Right renal pelvis (tissue), 4 donors: Measurements from ENCODE around the gene HOXA1. TPM values are rescaled to one million over a fixed set of nuclear protein-coding genes. Genes with fewer than 3 reads are reported as not detected.

Experiments used
- DNase-seq, 4 donors: peaks; one replicate each; pipeline ENCODE4 v3.0.0-alpha.2; 2013; ENCODE audit warnings: low read depth in 4 of 4, low spot score in 3 of 4, missing footprints in 1 of 4
- polyA plus RNA-seq, 4 donors: library from polyadenylated mRNA; unstranded; fragments of 120-200 nt; gene quantifications; one replicate each; pipeline ENCODE4 v1.2.1, GENCODE V29; 2013; ENCODE audit not compliant: insufficient read length in 4 of 4

Gene HOXA1
- polyA plus RNA-seq, 4 donors: 2.3 to 3.6 (median 2.5) TPM

- no peak for DNase-seq
Observed at GRCh38 chr7:27106901-27107240, 11.1 kb upstream of the HOXA1 start.

GRCh38 chr7:27106181-27106900 lies 10.5 kb upstream of the HOXA1 start:
- peak in 1 of 4 donors; percentile 30 for DNase-seq

GRCh38 chr7:27105301-27106031 lies 9.7 kb upstream of the HOXA1 start:
- DNase-seq: peak in 1 of 4 donors; percentile 21

GRCh38 chr7:27104341-27105058 lies 8.7 kb upstream of the HOXA1 start:
- peak in 3 of 4 donors; percentile 60 to 82 (median 68) for DNase-seq

- DNase-seq: peak in 3 of 4 donors; percentile 27 to 43 (median 38)
Observed at GRCh38 chr7:27103489-27104226, 7.9 kb upstream of the HOXA1 start.

GRCh38 chr7:27102581-27103442 lies 7.0 kb upstream of the HOXA1 start, which contains the start of gene HOXA2:
TSS of gene HOXA2 (minus strand) at chr7:27102683. CDS start at chr7:27102500, 183 bp downstream.
- DNase-seq: peak in 3 of 4 donors; percentile 54 to 63 (median 59)

GRCh38 chr7:27101957-27102580 lies 6.3 kb upstream of the HOXA1 start:
- peak in 1 of 4 donors; percentile 29 for DNase-seq

- DNase-seq: peak in 3 of 4 donors; percentile 64 to 80 (median 67)
Observed at GRCh38 chr7:27101171-27101956, 5.6 kb upstream of the HOXA1 start.

- DNase-seq: peak in 2 of 4 donors; percentile 43 to 51
Observed at GRCh38 chr7:27100694-27101170, 4.9 kb upstream of the HOXA1 start.

- peak in 2 of 4 donors; percentile 12 to 13 for DNase-seq
Observed at GRCh38 chr7:27099453-27100370, 3.9 kb upstream of the HOXA1 start.

- peak in 2 of 4 donors; percentile 74 to 80 for DNase-seq
Observed at GRCh38 chr7:27098578-27099451, 3.0 kb upstream of the HOXA1 start.

- DNase-seq: peak in 2 of 4 donors; percentile 7 to 16
Observed at GRCh38 chr7:27097686-27098577, 2.1 kb upstream of the HOXA1 start.

- peak in 2 of 4 donors; percentile 48 to 51 for DNase-seq
Observed at GRCh38 chr7:27096768-27097514, 1.1 kb upstream of the HOXA1 start.
